Activated naive CD4-positive, alpha-beta T cell treated with Interleukin-2 at 50 U/mL for 16 hours (primary cell): Measurements from ENCODE around the gene LHB.

Experiments
- DNase-seq: peaks from one replicate; pipeline ENCODE4 v3.0.0-alpha.2; 2020

The LHB gene

GRCh38 chr19:49006905-49007304 lies 10.0 kb downstream of the LHB start:
- no peak for DNase-seq

GRCh38 chr19:49004964-49005614 lies 11.8 kb downstream of the LHB start:
- no peak for DNase-seq

DNA sequence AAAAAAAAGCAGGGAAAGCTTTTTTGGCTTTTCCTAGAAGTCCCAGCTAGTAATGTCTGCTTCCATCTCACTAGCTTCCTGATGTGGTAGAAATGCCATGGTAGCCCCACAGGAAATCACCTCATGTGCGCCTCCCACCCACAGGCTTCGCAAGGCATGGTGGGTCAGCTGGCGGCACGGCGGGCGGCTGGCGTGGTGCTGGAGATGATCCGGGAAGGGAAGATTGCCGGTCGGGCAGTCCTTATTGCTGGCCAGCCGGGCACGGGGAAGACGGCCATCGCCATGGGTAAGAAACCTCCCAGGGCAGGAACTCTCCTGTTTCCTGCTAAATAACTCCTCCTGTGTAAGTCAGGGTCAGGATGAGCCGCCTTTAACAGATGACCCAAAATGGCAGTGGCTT lies 12.8 kb downstream of the LHB start:
- DNase-seq: no peak

DNA sequence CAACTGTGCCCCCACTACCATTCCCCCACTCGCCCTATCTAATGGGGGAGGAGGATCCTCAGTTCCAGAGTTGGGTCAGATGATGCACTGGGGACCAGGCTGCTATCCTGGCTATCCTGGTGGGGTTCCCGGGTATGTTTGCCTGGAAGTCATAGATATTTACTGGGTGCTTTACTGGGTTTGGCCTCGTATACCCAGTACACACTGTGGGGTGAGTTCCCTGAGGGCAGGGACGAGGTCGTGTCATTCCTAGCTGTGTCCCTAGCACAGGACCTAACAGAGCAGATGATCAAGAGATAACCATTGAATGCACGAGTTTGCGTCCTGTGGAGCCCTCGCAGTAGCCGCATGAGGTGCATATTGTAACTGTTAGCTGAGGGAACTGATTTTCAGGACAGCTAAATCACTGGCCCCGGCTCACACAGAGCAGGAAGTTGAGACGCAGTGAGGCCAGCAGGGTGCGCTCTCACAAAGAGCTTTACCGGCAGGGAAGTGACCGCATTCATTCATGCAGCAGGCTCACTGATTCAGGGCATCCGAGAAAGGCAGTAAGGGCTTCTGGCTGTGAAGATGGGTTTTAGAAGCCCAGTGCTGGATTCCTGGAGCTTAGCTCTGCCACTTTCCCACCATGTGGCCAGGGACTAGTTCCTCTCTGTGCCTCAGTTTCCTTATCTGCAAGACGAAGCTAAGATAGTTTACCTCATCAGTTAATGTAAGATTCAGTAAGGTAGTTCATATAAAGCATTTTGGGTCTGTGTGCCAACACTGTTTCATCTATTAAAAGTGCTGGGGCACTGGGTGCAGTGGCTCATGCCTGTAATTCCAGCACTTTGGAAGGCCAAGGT lies 17.2 kb downstream of the LHB start:
- DNase-seq: peak; percentile 74

- peak; percentile 51 for DNase-seq
Measured at GRCh38 chr19:48997972-48998371, 18.9 kb downstream of the LHB start.

- DNase-seq: no peak
Measured at GRCh38 chr19:48994035-48994386, 22.9 kb downstream of the LHB start.

DNA sequence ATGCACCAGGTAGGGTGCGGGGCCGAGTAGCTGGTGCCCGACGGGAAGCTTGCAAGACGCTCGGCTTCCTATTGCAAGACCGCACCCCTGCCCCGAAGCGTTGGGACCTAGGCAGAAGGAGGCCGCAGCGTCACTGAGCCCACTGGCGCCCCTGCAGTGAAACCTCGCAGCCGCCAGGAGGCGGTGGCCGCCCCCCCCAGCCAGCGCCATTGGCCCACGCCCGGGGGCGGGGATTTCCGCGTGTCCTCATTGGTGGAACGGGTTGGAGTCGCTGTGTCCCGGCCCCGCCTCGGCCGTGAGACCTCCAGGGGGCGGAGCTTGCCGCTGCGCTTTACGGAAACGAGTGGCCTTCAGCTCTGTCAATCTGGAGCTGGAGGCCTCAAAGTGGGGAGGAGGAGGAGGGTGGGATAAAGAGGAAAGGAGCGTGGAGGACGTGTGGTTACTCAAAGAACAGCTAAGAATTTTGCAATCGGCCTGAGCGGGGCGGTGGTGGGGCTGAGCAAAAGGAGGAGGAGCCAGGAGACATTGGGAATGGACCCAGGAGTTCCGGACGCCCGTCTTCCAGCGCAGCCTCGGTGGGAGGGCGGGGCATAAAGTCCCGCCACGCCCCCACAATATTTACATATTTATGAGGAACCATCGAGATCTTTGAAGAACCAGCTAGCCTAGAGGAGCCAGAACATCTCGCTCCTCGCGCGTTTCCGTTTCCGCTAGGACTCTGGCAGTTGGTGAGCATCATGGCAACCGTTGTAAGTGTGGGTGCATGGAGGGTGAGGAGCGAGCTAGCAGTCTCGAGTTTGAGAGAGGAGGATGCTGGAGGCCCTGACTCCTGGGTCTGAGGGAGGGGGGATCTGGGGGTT lies 23.5 kb downstream of the LHB start, which contains the start of the genes GYS1 and RUVBL2:
Gene GYS1 (minus strand): TSS at position 135 of the 860 bp plus-strand sequence. CDS start 197 bp downstream, outside the sequence.
Gene RUVBL2 (plus strand): TSS at position 713 of the 860 bp plus-strand sequence. CDS start 25 bp downstream, at position 738.
- DNase-seq: peak; percentile 100

GRCh38 chr19:48992581-48993174 lies 24.2 kb downstream of the LHB start:
- DNase-seq: no peak

GRCh38 chr19:48991873-48992580 lies 24.9 kb downstream of the LHB start:
- no peak for DNase-seq

DNA sequence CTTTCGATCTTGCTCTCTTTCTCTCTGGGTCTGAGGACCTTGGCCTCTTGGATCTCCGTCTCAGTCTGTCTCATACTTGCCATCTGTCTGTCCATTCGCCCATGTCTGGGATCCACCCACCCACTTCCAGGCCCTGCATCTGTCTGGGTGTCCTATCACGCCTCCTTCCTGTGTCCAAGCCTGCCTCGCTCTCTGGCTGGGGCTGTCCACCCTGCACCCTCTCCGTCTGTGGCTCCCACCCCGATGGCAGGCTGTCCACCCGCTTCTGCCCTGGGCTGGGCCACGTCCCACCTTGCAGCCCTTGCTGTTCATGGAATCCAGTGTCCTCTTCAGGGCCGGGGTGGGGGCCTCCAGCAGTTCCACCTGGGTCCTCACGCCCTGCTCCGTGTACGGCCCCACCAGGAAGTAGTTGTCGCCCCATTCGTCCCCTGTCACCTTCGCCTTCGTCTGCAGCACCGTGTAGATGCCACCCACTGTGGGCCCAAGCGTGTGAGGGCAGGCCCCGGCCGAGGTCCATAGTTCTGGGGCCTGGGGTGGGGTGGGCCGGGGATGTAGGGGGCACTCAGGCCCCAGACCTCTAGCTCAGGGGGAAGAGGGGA lies 25.8 kb downstream of the LHB start:
- no peak for DNase-seq

DNA sequence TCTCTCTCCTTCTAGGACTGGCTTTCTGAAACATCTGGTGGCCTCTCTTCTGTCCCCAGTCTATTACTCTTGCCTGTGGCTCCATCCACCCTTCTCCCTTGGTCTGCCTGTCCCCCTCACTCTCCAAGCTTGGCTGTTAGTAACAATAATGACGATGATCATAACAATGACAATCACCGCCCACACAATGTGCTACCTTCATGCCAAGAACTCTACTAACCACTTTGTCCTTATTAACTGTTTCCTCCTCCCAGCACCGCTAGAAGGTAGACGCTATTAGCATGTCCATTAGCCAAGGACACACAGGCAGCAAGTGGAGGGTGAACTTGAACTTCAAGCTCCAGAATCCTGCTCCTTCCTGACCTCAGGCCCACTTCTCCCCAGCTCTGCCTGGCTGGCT lies 26.5 kb downstream of the LHB start:
- no peak for DNase-seq

GRCh38 chr19:48989701-48990291 lies 27.1 kb downstream of the LHB start:
- no peak for DNase-seq

DNA sequence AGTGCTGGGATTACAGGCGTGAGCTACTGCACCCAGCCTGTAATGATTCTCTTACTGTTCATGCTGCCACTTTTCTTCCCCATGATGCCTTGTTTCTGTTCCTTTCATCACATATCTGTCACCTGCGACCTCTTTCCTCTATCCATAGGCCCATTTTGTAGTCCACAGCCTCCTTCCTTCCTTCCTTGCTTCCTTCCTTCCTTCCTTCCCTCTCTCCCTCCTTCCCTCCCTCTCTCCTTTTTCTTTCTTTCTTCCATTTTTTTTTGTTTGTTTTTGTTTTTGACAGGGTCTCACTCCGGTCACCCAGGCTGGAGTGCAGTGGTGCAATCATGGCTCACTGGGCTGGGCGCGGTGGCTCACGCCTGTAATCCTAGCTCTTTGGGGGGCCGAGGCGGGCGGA lies 28.0 kb downstream of the LHB start:
- DNase-seq: no peak

DNA sequence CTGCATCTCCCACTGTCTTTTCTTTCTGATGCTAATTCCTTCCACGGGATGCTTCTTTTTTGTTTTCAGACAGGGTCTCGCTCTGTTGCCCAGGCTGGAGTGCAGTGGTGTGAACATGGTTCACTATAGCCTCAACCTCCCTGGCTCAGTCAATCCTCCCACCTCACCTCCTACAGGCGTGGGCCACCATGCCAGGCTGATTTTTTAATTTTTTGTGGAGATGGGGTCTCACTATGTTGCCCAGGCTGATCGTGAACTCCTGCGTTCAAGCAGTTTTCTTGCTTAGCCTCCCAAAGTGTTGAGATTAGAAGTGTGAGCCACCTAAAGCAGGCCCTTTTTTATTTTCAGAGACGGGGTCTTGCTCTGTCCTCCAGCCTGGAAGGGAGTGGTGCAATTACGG lies 28.6 kb downstream of the LHB start:
- DNase-seq: no peak

DNA sequence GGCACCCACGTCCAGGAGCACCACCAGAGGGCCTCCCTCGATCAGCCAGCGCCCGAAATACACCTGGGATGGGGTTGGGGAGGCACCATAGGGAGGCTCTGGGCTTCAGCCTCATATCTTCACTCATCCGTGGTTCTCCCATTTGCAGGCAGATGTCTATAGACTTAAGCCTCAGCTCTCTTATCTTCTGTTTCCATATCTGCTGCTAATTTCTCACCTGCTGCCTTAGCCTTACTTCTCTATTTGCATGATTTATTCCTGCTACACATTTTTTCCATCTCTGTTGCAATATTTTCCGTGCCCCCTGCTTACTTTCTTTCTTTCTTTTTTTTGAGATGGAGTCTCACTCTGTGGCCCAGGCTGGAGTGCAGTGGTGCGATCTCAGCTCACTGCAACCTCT lies 29.6 kb downstream of the LHB start:
- no peak for DNase-seq

DNA sequence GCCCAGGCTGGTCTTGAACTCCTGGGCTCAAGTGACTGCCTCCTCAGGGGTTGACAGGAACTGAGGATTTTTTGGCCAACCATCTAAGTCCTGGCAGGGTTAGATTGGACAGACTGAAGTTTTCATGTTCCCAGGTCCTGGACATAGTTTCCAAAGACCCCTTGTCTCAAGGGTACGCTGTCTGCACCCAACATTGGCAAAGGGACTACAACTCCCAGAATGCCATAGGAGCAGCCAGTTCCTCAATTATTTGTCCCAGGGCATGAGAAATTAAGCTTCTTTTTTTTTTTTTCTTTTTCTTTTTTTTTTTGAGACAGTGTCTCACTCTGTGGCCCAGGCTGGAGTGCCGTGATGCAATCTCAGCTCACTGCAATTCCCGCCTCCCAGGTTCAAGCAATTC lies 30.7 kb downstream of the LHB start:
- no peak for DNase-seq

DNA sequence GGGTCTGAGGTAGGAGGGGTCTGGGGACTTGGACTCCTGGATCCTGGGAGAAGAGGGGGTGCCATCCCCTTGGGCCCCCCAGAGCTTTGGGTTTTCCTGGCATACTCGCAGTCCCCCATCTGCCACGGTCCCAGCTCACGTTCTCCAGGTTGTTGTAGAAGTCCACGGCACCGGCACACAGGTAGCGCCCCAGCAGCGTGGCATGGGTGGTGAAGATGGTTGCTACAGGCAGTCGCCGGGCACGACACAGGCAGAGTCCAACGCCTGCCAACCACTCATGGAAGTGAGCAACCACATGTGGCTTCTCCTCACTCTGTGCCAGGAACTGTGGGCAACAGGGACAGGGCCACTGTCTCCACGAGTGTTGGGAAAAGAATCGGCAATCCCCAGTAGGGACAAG lies 31.2 kb downstream of the LHB start:
- no peak for DNase-seq

DNA sequence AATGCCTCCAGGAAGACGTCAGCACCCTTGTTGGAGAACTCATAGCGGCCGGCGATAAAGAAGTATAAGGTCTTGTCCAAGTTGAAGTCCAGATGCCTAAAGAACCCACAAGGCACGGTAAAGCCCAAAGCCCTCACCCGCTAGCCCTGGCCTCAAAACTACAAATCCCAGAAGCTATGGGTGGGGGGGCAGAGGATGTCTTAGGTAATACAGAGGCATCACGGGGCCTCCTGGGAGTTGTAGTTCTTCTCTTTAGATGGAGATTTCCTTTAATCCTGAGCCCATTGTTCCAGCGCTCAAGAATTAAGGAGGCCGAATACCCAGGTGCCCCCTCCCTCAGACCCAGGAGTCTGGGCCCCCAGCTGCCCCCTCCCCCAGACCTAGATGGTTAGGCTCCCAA lies 34.6 kb downstream of the LHB start:
- no peak for DNase-seq

DNA sequence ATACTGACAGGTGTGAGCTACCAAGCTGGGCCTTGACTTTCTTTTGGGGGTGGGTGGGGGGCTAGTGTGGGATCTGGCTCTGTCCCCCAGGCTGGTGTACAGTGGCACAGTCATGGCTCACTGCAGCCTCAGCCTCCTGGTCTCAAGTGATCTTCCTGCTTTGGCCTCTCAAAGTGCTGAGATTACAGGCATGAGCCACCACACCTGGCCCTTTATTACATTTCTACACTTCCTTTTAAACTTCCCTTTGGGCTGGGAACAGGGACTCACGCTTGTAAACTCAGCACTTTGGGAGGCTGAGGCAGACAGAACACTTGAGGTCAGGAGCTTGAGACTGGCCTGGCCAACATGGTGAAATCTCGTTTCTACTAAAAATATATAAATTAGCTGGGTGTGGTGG lies 39.8 kb downstream of the LHB start:
- DNase-seq: no peak

- peak; percentile 41 for DNase-seq
Measured at GRCh38 chr19:48975947-48976847, 40.7 kb downstream of the LHB start.
